Type B pancreatic cell (in vitro differentiated cells): ENCODE measurements around the gene HDHD5. TPM values are rescaled to one million over a fixed set of nuclear protein-coding genes. Genes with fewer than 3 reads are reported as not detected.

Experiments used
- DNase-seq: peaks from one replicate; pipeline ENCODE4 v3.0.0; 2021; ENCODE audit warnings: mixed read lengths; ENCODE audit not compliant: unreplicated experiment; ENCODE audit errors: extremely low spot score
- H3K27ac Mint-ChIP-seq: 2 replicates; pipeline ENCODE4 v1.8.0; 2021; ENCODE audit warnings: mild to moderate bottlenecking, mixed read lengths
- H3K27me3 Mint-ChIP-seq: 2 replicates; pipeline ENCODE4 v1.8.0; 2021; ENCODE audit warnings: mixed read lengths
- H3K36me3 Mint-ChIP-seq: 2 replicates; pipeline ENCODE4 v1.8.0; 2021; ENCODE audit warnings: mixed read lengths
- H3K4me1 Mint-ChIP-seq: one replicate; pipeline ENCODE4 v1.8.0; 2021; ENCODE audit warnings: mixed read lengths; ENCODE audit not compliant: unreplicated experiment
- H3K4me3 Mint-ChIP-seq: 2 replicates; pipeline ENCODE4 v1.8.0; 2021; ENCODE audit warnings: mild to moderate bottlenecking, mixed read lengths
- H3K9me3 Mint-ChIP-seq: 2 replicates; pipeline ENCODE4 v1.8.0; 2021; ENCODE audit warnings: mixed read lengths
- CTCF ChIP-seq: fragments of 200-600 bp; sonication (generic); conservative IDR thresholded peaks from 2 replicates; pipeline ENCODE4 v1.5.0; 2021; ENCODE audit warnings: antibody characterized with exemption, mild to moderate bottlenecking
- total RNA-seq: library from RNA; stranded (reverse); gene quantifications from 2 replicates; pipeline ENCODE4 v1.2.1, GENCODE V29; 2021; ENCODE audit warnings: low replicate concordance

Gene HDHD5
- total RNA-seq, 1 donor from 2014 or later: 40.1 TPM

GRCh38 chr22:17106785-17107546, 52.1 kb downstream of the HDHD5 start:
- Mint-ChIP-seq H3K9me3 (no peaks in the 10 kb centered on the region), H3K36me3 (no peaks in the 10 kb centered on the region), H3K27me3 (no peaks in the 10 kb centered on the region), H3K27ac (no peak overlapping the region), H3K4me3 (no peak overlapping the region), H3K4me1 (no peaks in the 10 kb centered on the region)
- no peak for TF ChIP-seq CTCF
- no peak for DNase-seq

DNA sequence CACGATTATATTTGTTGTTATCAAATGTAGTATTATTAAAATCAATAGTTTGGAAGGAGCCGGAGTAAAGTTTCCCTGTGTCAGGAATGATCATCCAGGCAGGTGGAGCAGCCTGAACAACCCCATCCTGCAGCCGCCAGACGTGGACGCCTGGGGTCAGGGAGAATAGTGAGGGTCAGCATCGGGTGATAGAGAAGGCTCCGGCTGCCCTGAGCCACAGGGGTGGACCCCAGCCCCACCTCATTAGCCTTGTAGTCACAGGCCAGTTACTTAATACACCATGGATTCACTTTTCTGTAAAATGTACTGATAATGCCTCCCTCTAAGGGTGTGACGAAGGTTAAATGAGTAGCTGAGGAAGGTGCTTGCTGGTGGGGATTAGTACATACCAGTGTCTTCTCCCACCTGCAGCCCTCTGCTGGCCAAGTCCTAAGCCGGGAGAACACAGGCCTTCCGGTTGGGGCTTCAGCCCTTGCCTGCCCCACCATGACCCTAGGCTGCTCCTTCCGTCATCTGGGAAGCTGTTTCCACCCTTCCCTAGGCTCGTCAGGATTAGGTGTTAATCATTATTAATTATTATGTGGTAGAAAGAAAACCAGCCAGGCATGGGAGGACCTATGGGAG, 52.8 kb downstream of the HDHD5 start:
- H3K27ac Mint-ChIP-seq: no peak overlapping the region
- no peak overlapping the region for H3K4me3 Mint-ChIP-seq
- H3K4me1 Mint-ChIP-seq: no peaks in the 10 kb centered on the region
- no peak for DNase-seq
- no peaks in the 10 kb centered on the region for H3K27me3 Mint-ChIP-seq
- no peaks in the 10 kb centered on the region for H3K36me3 Mint-ChIP-seq
- H3K9me3 Mint-ChIP-seq: no peaks in the 10 kb centered on the region
- no peak for TF ChIP-seq CTCF

GRCh38 chr22:17105143-17106129, 53.6 kb downstream of the HDHD5 start:
- H3K4me3 Mint-ChIP-seq: no peak overlapping the region
- no peaks in the 10 kb centered on the region for H3K4me1 Mint-ChIP-seq
- DNase-seq: no peak
- no peaks in the 10 kb centered on the region for H3K27me3 Mint-ChIP-seq
- H3K27ac Mint-ChIP-seq: no peak overlapping the region
- TF ChIP-seq CTCF: no peak
- no peaks in the 10 kb centered on the region for H3K9me3 Mint-ChIP-seq
- peaks cover 4% of the 10 kb centered on the region for H3K36me3 Mint-ChIP-seq

GRCh38 chr22:17104336-17104935, 54.6 kb downstream of the HDHD5 start:
- no peak overlapping the region for H3K4me3 Mint-ChIP-seq
- H3K4me1 Mint-ChIP-seq: no peaks in the 10 kb centered on the region
- TF ChIP-seq CTCF: no peak
- no peak overlapping the region for H3K27ac Mint-ChIP-seq
- H3K27me3 Mint-ChIP-seq: no peaks in the 10 kb centered on the region
- DNase-seq: no peak
- peaks cover 4% of the 10 kb centered on the region for H3K36me3 Mint-ChIP-seq
- H3K9me3 Mint-ChIP-seq: no peaks in the 10 kb centered on the region

DNA sequence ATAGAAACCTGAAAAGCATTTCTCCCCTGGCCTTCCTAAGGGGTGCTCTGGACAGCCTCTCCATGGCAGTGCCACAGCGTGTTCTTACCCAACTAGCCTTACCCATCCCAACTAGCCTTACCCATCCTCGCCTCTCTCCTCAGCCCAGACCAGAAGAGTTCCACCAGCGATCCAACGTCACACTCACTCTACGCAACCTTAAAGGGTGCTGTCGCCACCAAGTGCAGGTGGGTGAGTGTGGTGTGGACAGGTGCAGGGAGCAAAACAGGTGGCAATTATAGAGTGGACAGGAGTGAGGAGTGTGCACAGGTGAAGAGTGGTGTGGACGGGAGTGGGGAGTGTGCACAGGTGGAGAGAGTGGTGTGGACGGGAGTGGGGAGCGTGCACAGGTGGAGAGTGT, 55.7 kb downstream of the HDHD5 start:
- Mint-ChIP-seq H3K27me3 (no peaks in the 10 kb centered on the region), H3K4me1 (no peaks in the 10 kb centered on the region), H3K4me3 (no peak overlapping the region), H3K27ac (no peak overlapping the region), H3K9me3 (no peaks in the 10 kb centered on the region), H3K36me3 (peaks cover 4% of the 10 kb centered on the region)
- TF ChIP-seq CTCF: no peak
- DNase-seq: no peak
